ENCODE measurements around the gene NOD1.
"Not testable (repeated sequence)": the region's sequence is repeated elsewhere in the genome, so short reads cannot be mapped to it uniquely, and the experiment has no call there.

Gene NOD1, protein sequence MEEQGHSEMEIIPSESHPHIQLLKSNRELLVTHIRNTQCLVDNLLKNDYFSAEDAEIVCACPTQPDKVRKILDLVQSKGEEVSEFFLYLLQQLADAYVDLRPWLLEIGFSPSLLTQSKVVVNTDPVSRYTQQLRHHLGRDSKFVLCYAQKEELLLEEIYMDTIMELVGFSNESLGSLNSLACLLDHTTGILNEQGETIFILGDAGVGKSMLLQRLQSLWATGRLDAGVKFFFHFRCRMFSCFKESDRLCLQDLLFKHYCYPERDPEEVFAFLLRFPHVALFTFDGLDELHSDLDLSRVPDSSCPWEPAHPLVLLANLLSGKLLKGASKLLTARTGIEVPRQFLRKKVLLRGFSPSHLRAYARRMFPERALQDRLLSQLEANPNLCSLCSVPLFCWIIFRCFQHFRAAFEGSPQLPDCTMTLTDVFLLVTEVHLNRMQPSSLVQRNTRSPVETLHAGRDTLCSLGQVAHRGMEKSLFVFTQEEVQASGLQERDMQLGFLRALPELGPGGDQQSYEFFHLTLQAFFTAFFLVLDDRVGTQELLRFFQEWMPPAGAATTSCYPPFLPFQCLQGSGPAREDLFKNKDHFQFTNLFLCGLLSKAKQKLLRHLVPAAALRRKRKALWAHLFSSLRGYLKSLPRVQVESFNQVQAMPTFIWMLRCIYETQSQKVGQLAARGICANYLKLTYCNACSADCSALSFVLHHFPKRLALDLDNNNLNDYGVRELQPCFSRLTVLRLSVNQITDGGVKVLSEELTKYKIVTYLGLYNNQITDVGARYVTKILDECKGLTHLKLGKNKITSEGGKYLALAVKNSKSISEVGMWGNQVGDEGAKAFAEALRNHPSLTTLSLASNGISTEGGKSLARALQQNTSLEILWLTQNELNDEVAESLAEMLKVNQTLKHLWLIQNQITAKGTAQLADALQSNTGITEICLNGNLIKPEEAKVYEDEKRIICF

GRCh38 chr7:30478349-30479201 lies at the start of gene NOD1:
TSS of gene NOD1 (minus strand) at chr7:30478784. CDS start at chr7:30456921, 21,863 bp downstream.
- Histone ChIP-seq H3K9me3 (ENCODE audit: low read depth, low read length) (no peaks in the 10 kb centered on the region), H3K27ac (no peak within 1 kb of the TSS), H3K36me3 (ENCODE audit: insufficient read depth, low read length) (no peaks in the 10 kb centered on the region), H3K9ac (ENCODE audit: insufficient read length) (peak within 1 kb of the TSS; percentile 86), H3K4me3 (peak within 1 kb of the TSS; percentile 98)
- TF ChIP-seq EZH2 (IDR thresholded peaks at IDR 0.05) = no peak
- peak; percentile 84 for TF ChIP-seq POLR2AphosphoS5 (IDR thresholded peaks at IDR 0.05; ENCODE audit: borderline replicate concordance, low read depth, low read length)
- TF ChIP-seq FOXP2 (optimal IDR thresholded peaks at IDR 0.05; ENCODE audit: control extremely low read depth, extremely low read length, insufficient read depth) = no peak
- no peak for DNase-seq (ENCODE audit: low read depth, low spot score)

DNA sequence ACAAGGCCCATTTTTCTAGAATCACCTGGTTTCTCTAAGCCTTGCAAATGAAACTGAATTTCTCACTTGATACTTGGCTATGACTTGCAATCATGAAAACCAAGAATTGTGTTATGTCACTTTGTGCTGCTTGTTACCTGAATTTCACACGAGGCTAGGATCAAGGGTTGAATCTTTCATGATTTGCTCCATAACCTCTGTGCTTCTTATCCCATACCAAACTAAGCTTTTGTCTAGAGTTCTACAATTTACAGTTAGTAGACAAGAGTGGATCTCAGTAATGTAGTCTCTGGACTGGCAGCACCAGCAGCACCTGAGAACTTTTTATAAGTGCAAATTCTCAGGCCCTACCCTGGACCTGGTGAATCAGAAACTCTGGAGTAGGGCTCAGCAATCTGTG lies 48.7 kb upstream of the NOD1 start:
- not testable (repeated sequence) for H3K9ac ChIP-seq (ENCODE audit: insufficient read length); H3K36me3 ChIP-seq (ENCODE audit: insufficient read depth, low read length); DNase-seq (ENCODE audit: low read depth, low spot score)

GRCh38 chr7:30526163-30526562 lies 47.6 kb upstream of the NOD1 start:
- H3K9ac ChIP-seq (ENCODE audit: insufficient read length) = no peak overlapping the region
- H3K9me3 ChIP-seq (ENCODE audit: low read depth, low read length) = no peaks in the 10 kb centered on the region
- no peak overlapping the region for H3K27ac ChIP-seq
- H3K4me3 ChIP-seq = no peak overlapping the region
- DNase-seq (ENCODE audit: low read depth, low spot score) = no peak
- TF ChIP-seq FOXP2 (optimal IDR thresholded peaks at IDR 0.05; ENCODE audit: control extremely low read depth, extremely low read length, insufficient read depth) = no peak
- no peak for TF ChIP-seq POLR2AphosphoS5 (IDR thresholded peaks at IDR 0.05; ENCODE audit: borderline replicate concordance, low read depth, low read length)
- no peak for TF ChIP-seq EZH2 (IDR thresholded peaks at IDR 0.05)
- H3K36me3 ChIP-seq (ENCODE audit: insufficient read depth, low read length) = no peaks in the 10 kb centered on the region

More for the DNA sequence above, 48.7 kb upstream of the NOD1 start:
- not testable (repeated sequence) for H3K9me3 ChIP-seq (ENCODE audit: low read depth, low read length); H3K4me3 ChIP-seq; H3K27ac ChIP-seq

- DNase-seq (ENCODE audit: low read depth, low spot score) = no peak
- H3K9me3 ChIP-seq (ENCODE audit: low read depth, low read length) = no peaks in the 10 kb centered on the region
- H3K4me3 ChIP-seq = no peak overlapping the region
- H3K27ac ChIP-seq = no peak overlapping the region
- TF ChIP-seq FOXP2 (optimal IDR thresholded peaks at IDR 0.05; ENCODE audit: control extremely low read depth, extremely low read length, insufficient read depth) (no peak), EZH2 (IDR thresholded peaks at IDR 0.05) (no peak), POLR2AphosphoS5 (IDR thresholded peaks at IDR 0.05; ENCODE audit: borderline replicate concordance, low read depth, low read length) (no peak)
- H3K9ac ChIP-seq (ENCODE audit: insufficient read length) = no peak overlapping the region
- no peaks in the 10 kb centered on the region for H3K36me3 ChIP-seq (ENCODE audit: insufficient read depth, low read length)
Observed at GRCh38 chr7:30525429-30525828, 46.8 kb upstream of the NOD1 start.

DNA sequence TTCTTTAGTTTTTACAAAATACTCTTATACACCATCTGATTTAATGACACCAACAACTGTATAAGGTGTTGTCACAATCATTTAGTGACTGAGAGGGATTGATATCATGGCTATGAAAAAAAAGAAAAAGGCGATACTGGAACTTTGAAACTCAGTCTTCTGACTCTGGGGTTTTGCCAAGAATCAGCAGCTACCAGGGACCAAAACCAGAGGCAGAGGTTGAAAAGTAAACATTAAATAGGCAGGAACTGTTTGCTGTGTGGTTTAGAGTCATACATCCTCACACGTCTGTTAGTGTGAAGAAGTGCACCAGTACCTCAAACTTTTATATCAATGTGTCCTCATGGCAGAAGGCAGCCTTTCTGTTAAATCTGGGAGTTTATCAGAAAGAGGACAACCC lies 46.0 kb upstream of the NOD1 start:
- no peaks in the 10 kb centered on the region for H3K36me3 ChIP-seq (ENCODE audit: insufficient read depth, low read length)
- H3K9ac ChIP-seq (ENCODE audit: insufficient read length) = no peak overlapping the region
- no peak for DNase-seq (ENCODE audit: low read depth, low spot score)
- no peak overlapping the region for H3K4me3 ChIP-seq
- H3K9me3 ChIP-seq (ENCODE audit: low read depth, low read length) = no peaks in the 10 kb centered on the region
- TF ChIP-seq FOXP2 (optimal IDR thresholded peaks at IDR 0.05; ENCODE audit: control extremely low read depth, extremely low read length, insufficient read depth) = no peak
- TF ChIP-seq POLR2AphosphoS5 (IDR thresholded peaks at IDR 0.05; ENCODE audit: borderline replicate concordance, low read depth, low read length) = no peak
- no peak for TF ChIP-seq EZH2 (IDR thresholded peaks at IDR 0.05)
- no peak overlapping the region for H3K27ac ChIP-seq

DNA sequence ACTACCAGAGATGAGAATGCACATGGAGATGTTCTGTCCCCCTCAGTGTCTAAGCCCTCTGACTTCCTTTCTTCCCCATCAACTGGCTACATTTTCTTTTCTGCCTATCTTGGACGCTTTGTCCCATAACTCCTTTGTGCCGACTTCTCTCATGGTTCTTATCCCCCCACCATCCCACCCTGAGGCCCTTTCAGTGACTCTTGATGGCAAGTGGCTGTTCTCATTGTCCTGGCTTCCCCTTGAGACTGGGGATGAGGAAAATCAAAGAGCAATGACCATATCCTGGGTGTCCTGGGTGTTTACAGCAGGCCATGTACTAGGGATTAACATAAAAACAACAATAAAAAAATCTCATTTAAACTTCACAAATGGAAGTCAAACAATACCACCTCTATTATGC lies 44.9 kb upstream of the NOD1 start:
- no peak for DNase-seq (ENCODE audit: low read depth, low spot score)
- no peak for TF ChIP-seq EZH2 (IDR thresholded peaks at IDR 0.05)
- no peak for TF ChIP-seq POLR2AphosphoS5 (IDR thresholded peaks at IDR 0.05; ENCODE audit: borderline replicate concordance, low read depth, low read length)
- no peak for TF ChIP-seq FOXP2 (optimal IDR thresholded peaks at IDR 0.05; ENCODE audit: control extremely low read depth, extremely low read length, insufficient read depth)

DNA sequence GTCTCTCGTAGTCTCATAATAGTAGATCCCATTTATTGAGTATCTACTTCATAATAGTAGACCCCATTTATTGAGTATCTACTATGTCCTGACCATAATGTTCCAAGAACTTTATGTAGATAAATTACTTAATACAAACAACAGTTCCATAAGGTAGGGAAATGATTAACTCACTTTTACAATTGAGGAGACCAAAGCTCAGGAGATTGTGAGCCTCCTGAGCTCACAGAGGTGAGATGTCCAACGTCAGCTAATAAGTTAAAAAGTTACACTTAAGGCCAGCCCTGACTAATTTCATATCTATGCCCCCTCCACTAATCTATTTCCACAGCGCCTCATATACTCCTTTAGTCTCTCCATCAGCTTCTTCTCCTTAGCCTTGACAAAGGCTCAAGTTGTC lies 43.6 kb upstream of the NOD1 start:
- no peak overlapping the region for H3K27ac ChIP-seq
- DNase-seq (ENCODE audit: low read depth, low spot score) = no peak
- no peaks in the 10 kb centered on the region for H3K36me3 ChIP-seq (ENCODE audit: insufficient read depth, low read length)
- TF ChIP-seq EZH2 (IDR thresholded peaks at IDR 0.05) (no peak), POLR2AphosphoS5 (IDR thresholded peaks at IDR 0.05; ENCODE audit: borderline replicate concordance, low read depth, low read length) (no peak), FOXP2 (optimal IDR thresholded peaks at IDR 0.05; ENCODE audit: control extremely low read depth, extremely low read length, insufficient read depth) (no peak)
- no peaks in the 10 kb centered on the region for H3K9me3 ChIP-seq (ENCODE audit: low read depth, low read length)
- no peak overlapping the region for H3K9ac ChIP-seq (ENCODE audit: insufficient read length)
- no peak overlapping the region for H3K4me3 ChIP-seq

More for the DNA sequence above, 44.9 kb upstream of the NOD1 start:
- Histone ChIP-seq H3K9me3 (ENCODE audit: low read depth, low read length) (no peaks in the 10 kb centered on the region), H3K27ac (no peak overlapping the region), H3K9ac (ENCODE audit: insufficient read length) (no peak overlapping the region), H3K36me3 (ENCODE audit: insufficient read depth, low read length) (no peaks in the 10 kb centered on the region), H3K4me3 (no peak overlapping the region)

DNA sequence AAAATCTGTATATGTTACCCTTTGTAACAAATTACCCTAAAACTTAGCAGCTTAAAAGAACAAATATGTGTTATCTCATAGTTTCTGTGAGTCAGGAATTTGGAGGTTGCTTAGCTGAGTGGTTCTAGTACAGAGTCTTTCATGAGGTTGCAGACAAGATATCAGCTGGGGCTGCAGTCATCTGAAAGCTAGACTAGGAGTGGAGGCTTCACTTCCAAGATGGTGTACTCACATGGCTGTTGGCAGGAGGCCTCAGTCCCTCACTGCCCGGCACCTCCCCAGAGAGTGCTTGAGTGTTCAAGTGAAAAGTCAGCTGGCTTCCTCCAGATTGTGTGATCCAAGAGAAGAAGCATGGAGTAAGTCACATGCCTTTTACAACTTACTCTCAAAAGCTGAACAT lies 42.9 kb upstream of the NOD1 start:
- Histone ChIP-seq H3K9me3 (ENCODE audit: low read depth, low read length) (no peaks in the 10 kb centered on the region), H3K27ac (no peak overlapping the region), H3K4me3 (no peak overlapping the region), H3K36me3 (ENCODE audit: insufficient read depth, low read length) (no peaks in the 10 kb centered on the region), H3K9ac (ENCODE audit: insufficient read length) (no peak overlapping the region)
- TF ChIP-seq EZH2 (IDR thresholded peaks at IDR 0.05) (no peak), POLR2AphosphoS5 (IDR thresholded peaks at IDR 0.05; ENCODE audit: borderline replicate concordance, low read depth, low read length) (no peak), FOXP2 (optimal IDR thresholded peaks at IDR 0.05; ENCODE audit: control extremely low read depth, extremely low read length, insufficient read depth) (no peak)
- DNase-seq (ENCODE audit: low read depth, low spot score) = no peak

Data from SK-N-MC (cell line).